WTC11 (cell line): Measurements from ENCODE around the gene ZNF177.

Experiments used
- CREB1 ChIP-seq: sonication (generic); formaldehyde crosslinking; IDR thresholded peaks from 2 replicates; pipeline ENCODE4 v1.8.0; 2023; ENCODE audit warnings: mild to moderate bottlenecking, missing genetic modification reagents
- CREM ChIP-seq: sonication (generic); formaldehyde crosslinking; IDR thresholded peaks from 2 replicates; pipeline ENCODE4 v1.8.1; 2022; ENCODE audit warnings: mild to moderate bottlenecking, missing genetic modification reagents, moderate library complexity
- ESRRA ChIP-seq: sonication (generic); formaldehyde crosslinking; IDR thresholded peaks from 2 replicates; pipeline ENCODE4 v1.8.1; 2022; ENCODE audit warnings: mild to moderate bottlenecking, missing genetic modification reagents, borderline replicate concordance
- ETV6 ChIP-seq: sonication (generic); formaldehyde crosslinking; IDR thresholded peaks from 2 replicates; pipeline ENCODE4 v1.8.1; 2022; ENCODE audit warnings: mild to moderate bottlenecking, missing genetic modification reagents
- GABPB1 ChIP-seq: sonication (generic); formaldehyde crosslinking; IDR thresholded peaks from 2 replicates; pipeline ENCODE4 v1.8.1; 2023; ENCODE audit warnings: mild to moderate bottlenecking, missing genetic modification reagents
- NFATC4 ChIP-seq: fragments of 250-450 bp; sonication (Bioruptor Pico); IDR thresholded peaks from 2 replicates; pipeline ENCODE4 v1.9.0; 2021; ENCODE audit warnings: mild to moderate bottlenecking
- NFE2L1 ChIP-seq: sonication (generic); formaldehyde crosslinking; IDR thresholded peaks from 2 replicates; pipeline ENCODE4 v1.8.1; 2023; ENCODE audit warnings: missing genetic modification reagents
- TCF7 ChIP-seq: sonication (generic); formaldehyde crosslinking; IDR thresholded peaks from 2 replicates; pipeline ENCODE4 v1.8.0; 2022; ENCODE audit warnings: mild to moderate bottlenecking, low read depth, missing genetic modification reagents, moderate library complexity
- ZNF423 ChIP-seq: fragments of 250-450 bp; sonication (Bioruptor Pico); IDR thresholded peaks from 2 replicates; pipeline ENCODE4 v2.1.2; 2022; ENCODE audit warnings: mild to moderate bottlenecking, moderate library complexity
- TF ChIP-seq, protein P1 (sequence below): fragments of 200-600 bp; IDR thresholded peaks from 2 replicates; pipeline ENCODE4 v1.8.0; 2022; ENCODE audit warnings: antibody characterized with exemption
- TF ChIP-seq, protein P2 (sequence below): sonication (generic); formaldehyde crosslinking; conservative IDR thresholded peaks from 2 replicates; pipeline ENCODE4 v1.8.1; 2023; ENCODE audit warnings: mild to moderate bottlenecking, low read depth, missing genetic modification reagents, moderate library complexity
- TF ChIP-seq, protein P3 (sequence below): sonication (generic); formaldehyde crosslinking; IDR thresholded peaks from 2 replicates; pipeline ENCODE4 v1.8.1; 2022; ENCODE audit warnings: low read depth, mild to moderate bottlenecking, moderate library complexity, missing genetic modification reagents, borderline replicate concordance

DNA sequence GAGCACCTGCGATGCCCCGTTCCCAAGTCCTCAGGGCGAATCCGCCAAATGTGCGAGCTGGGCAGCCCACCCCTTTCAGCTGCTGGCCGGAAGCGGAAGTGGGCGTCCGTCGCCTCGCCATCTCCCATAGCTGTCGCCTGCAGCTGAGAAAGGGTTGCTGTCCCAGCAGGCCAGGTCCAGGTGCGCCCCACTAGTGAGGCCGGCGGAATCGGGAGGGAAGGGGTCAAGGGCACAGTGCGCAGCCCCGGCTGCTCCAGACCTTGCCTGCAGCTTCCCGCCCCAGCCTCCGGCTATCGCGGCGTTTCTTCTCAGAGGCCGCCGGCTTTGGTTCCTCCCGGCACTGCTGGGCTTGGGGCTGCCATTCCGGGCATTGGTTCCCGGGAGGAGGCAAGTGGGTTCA lies at the start of gene ZNF177:
- TF ChIP-seq CREB1 (CRISPR knock-in tag) (no peak), NFE2L1 (no peak), NFATC4 (CRISPR knock-in tag) (no peak), CREM (CRISPR knock-in tag) (no peak), GABPB1 (CRISPR knock-in tag) (no peak), ZNF423 (CRISPR knock-in tag) (no peak), ETV6 (CRISPR knock-in tag) (no peak), TCF7 (CRISPR knock-in tag) (no peak), ESRRA (CRISPR knock-in tag) (no peak)
- TF ChIP-seq, protein P1, sequence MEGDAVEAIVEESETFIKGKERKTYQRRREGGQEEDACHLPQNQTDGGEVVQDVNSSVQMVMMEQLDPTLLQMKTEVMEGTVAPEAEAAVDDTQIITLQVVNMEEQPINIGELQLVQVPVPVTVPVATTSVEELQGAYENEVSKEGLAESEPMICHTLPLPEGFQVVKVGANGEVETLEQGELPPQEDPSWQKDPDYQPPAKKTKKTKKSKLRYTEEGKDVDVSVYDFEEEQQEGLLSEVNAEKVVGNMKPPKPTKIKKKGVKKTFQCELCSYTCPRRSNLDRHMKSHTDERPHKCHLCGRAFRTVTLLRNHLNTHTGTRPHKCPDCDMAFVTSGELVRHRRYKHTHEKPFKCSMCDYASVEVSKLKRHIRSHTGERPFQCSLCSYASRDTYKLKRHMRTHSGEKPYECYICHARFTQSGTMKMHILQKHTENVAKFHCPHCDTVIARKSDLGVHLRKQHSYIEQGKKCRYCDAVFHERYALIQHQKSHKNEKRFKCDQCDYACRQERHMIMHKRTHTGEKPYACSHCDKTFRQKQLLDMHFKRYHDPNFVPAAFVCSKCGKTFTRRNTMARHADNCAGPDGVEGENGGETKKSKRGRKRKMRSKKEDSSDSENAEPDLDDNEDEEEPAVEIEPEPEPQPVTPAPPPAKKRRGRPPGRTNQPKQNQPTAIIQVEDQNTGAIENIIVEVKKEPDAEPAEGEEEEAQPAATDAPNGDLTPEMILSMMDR = no peak
- TF ChIP-seq, protein P2, sequence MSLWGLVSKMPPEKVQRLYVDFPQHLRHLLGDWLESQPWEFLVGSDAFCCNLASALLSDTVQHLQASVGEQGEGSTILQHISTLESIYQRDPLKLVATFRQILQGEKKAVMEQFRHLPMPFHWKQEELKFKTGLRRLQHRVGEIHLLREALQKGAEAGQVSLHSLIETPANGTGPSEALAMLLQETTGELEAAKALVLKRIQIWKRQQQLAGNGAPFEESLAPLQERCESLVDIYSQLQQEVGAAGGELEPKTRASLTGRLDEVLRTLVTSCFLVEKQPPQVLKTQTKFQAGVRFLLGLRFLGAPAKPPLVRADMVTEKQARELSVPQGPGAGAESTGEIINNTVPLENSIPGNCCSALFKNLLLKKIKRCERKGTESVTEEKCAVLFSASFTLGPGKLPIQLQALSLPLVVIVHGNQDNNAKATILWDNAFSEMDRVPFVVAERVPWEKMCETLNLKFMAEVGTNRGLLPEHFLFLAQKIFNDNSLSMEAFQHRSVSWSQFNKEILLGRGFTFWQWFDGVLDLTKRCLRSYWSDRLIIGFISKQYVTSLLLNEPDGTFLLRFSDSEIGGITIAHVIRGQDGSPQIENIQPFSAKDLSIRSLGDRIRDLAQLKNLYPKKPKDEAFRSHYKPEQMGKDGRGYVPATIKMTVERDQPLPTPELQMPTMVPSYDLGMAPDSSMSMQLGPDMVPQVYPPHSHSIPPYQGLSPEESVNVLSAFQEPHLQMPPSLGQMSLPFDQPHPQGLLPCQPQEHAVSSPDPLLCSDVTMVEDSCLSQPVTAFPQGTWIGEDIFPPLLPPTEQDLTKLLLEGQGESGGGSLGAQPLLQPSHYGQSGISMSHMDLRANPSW = no peak
- TF ChIP-seq, protein P3, sequence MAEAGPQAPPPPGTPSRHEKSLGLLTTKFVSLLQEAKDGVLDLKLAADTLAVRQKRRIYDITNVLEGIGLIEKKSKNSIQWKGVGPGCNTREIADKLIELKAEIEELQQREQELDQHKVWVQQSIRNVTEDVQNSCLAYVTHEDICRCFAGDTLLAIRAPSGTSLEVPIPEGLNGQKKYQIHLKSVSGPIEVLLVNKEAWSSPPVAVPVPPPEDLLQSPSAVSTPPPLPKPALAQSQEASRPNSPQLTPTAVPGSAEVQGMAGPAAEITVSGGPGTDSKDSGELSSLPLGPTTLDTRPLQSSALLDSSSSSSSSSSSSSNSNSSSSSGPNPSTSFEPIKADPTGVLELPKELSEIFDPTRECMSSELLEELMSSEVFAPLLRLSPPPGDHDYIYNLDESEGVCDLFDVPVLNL = no peak
